Rectal smooth muscle tissue (tissue), 1 donor: Measurements from ENCODE around the gene SH3BP5L.

Experiments
- H3K27ac ChIP-seq: one replicate; pipeline ENCODE4 v1.7.0; 2013; ENCODE audit warnings: low read depth, low read length, inconsistent platforms
- H3K27me3 ChIP-seq: one replicate; pipeline ENCODE4 v1.7.0; 2013; ENCODE audit warnings: low read length; ENCODE audit not compliant: control insufficient read depth, insufficient read depth
- H3K36me3 ChIP-seq: one replicate; pipeline ENCODE4 v1.7.0; 2013; ENCODE audit warnings: low read length; ENCODE audit not compliant: control insufficient read depth, insufficient read depth
- H3K4me1 ChIP-seq: one replicate; pipeline ENCODE4 v1.7.0; 2013; ENCODE audit warnings: low read length; ENCODE audit not compliant: control insufficient read depth, insufficient read depth
- H3K4me3 ChIP-seq: one replicate; pipeline ENCODE4 v1.7.0; 2013; ENCODE audit warnings: low read length
- H3K9ac ChIP-seq: one replicate; pipeline ENCODE4 v1.7.0; 2013; ENCODE audit warnings: low read length

The SH3BP5L gene

DNA sequence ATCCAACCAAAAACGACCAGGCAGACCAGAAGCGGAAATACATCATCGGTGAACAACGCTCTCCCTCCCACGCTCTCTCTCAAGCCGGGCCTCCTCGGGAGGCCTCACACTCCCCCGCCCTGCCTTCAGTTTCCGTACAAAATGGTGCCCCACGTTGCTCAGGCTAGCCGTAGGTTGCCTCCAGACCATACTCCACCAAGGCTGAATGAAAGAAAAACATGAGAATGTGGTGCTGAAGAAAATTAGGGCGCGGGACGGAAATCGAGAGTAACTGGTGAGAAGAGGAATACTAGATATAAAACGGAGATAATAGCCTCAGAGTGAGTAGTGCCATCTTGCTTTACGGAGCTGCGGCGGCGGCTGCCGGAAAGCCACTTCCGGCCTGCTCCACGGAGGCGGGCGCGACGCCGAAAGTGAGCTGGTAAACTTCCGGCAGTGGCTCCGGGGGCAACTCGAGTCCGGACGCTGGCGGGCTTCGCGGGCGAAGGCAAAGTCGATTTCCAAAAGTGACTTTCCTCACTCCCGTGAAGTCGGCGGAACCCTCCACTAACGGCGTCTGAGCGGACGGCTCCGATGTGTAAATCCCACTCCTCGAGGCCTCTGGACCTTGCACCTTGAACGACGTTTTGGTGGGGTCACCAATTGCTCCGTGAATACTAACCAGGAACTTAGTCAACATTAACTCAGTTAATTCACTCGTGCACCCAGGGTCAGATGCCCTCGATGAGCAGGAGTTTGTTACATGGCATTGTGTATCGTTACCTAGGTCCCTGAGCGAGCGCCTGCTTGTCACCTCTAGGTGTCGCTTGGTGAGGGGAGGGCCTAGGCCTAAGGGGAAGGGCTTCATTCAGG is at the start of gene SH3BP5L:
Gene SH3BP5L, minus strand, starts transcription at position 7 of the 852 bp plus-strand sequence. CDS start 980 bp downstream, outside the sequence.
- Histone ChIP-seq H3K9ac (peak within 1 kb of the TSS; percentile 81), H3K4me1 (peaks cover 25% of the 10 kb centered on the region), H3K27ac (peak within 1 kb of the TSS; percentile 84)

GRCh38 chr1:248873993-248874533 is 48.3 kb upstream of the SH3BP5L start:
- H3K27me3 ChIP-seq = no peaks in the 10 kb centered on the region
- H3K4me1 ChIP-seq = no peaks in the 10 kb centered on the region
- peak overlapping the region; percentile 79 for H3K9ac ChIP-seq
- no peaks in the 10 kb centered on the region for H3K36me3 ChIP-seq
- peak overlapping the region; percentile 93 for H3K4me3 ChIP-seq
- H3K27ac ChIP-seq = peak overlapping the region; percentile 96

More for the DNA sequence above, at the start of gene SH3BP5L:
- peaks cover 3% of the 10 kb centered on the region for H3K36me3 ChIP-seq
- H3K27me3 ChIP-seq = no peaks in the 10 kb centered on the region
- H3K4me3 ChIP-seq = peak within 1 kb of the TSS; percentile 84

- Histone ChIP-seq H3K27me3 (no peaks in the 10 kb centered on the region), H3K36me3 (no peaks in the 10 kb centered on the region), H3K27ac (peak overlapping the region; percentile 96), H3K4me3 (peak overlapping the region; percentile 93), H3K4me1 (no peaks in the 10 kb centered on the region), H3K9ac (peak overlapping the region; percentile 79)
These were observed 47.8 kb upstream of the SH3BP5L start for GRCh38 chr1:248873409-248873992.

GRCh38 chr1:248872752-248873408 is 47.2 kb upstream of the SH3BP5L start:
- Histone ChIP-seq H3K27me3 (no peaks in the 10 kb centered on the region), H3K9ac (peak overlapping the region; percentile 79), H3K4me1 (no peaks in the 10 kb centered on the region), H3K36me3 (no peaks in the 10 kb centered on the region), H3K27ac (peak overlapping the region; percentile 96), H3K4me3 (peak overlapping the region; percentile 93)

- H3K27ac ChIP-seq = no peak overlapping the region
- H3K4me3 ChIP-seq = no peak overlapping the region
- no peak overlapping the region for H3K9ac ChIP-seq
- H3K27me3 ChIP-seq = no peaks in the 10 kb centered on the region
- H3K36me3 ChIP-seq = no peaks in the 10 kb centered on the region
- no peaks in the 10 kb centered on the region for H3K4me1 ChIP-seq
These were observed 46.2 kb upstream of the SH3BP5L start for GRCh38 chr1:248871837-248872401.

DNA sequence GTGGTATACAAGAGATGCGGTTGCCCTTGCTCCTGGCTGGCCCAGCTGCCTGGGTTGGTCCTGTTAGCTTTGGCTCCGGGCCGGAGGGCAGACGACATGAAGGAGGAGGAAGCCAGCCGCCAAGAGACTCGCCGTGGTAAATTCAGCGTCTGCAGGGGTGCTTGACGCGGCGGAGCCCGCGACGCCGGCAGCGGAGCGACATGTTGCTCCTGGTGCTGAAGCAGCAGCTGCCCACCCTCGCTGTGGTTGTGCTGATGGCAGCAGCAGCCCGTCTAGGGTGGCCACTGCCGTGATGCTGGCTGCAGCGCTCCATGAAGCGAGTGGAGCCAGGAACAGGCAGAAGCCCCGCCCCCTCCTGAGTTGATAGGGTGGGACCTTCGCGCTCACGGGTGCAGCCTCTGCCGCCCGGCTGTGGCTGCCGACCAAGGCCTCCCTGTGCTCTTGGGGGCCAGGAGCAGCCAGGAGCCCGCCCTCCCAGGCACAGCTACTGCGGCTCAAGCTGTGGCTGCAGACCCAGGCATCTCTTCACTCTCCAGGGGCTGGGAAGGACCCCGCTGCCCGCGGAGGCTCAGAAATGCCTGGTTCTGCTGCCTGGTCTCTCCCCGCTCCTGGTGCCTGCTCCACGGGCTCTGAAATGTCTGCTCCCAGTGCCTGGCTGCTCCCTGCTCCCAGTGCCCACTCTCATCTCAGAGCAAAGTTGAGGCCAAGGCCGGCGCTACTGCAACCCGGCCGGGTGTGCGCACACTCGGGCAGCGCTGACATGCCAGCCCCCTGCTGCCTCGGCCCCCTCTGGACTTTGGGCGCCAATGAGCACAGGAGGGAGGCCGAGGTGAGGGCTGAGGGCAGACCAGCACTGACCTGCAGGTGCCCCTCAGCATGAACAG is 37.5 kb upstream of the SH3BP5L start:
- Histone ChIP-seq H3K27ac (peak overlapping the region; percentile 57), H3K4me3 (peak overlapping the region; percentile 80), H3K27me3 (no peaks in the 10 kb centered on the region), H3K4me1 (peaks cover 9% of the 10 kb centered on the region), H3K36me3 (no peaks in the 10 kb centered on the region), H3K9ac (peak overlapping the region; percentile 39)

DNA sequence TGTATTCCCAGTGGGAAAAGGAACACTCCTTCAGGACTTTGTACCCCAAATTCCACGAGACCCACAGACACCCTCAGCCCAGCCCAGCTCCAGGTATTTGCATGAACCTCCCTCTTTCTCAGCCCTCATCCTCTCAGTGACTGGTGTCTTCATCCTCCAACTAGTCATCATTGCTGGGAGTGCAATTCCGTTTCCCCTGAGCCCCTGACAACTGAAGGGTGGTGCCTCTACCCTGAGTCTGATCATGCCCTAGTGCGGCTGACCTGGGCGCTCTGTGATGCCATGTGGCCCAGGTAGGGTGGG is 36.9 kb upstream of the SH3BP5L start:
- no peaks in the 10 kb centered on the region for H3K36me3 ChIP-seq
- no peak overlapping the region for H3K9ac ChIP-seq
- no peaks in the 10 kb centered on the region for H3K27me3 ChIP-seq
- no peak overlapping the region for H3K27ac ChIP-seq
- H3K4me3 ChIP-seq = peak overlapping the region; percentile 80
- peaks cover 13% of the 10 kb centered on the region for H3K4me1 ChIP-seq

GRCh38 chr1:248861616-248862015 is 35.9 kb upstream of the SH3BP5L start:
- Histone ChIP-seq H3K4me1 (peaks cover 14% of the 10 kb centered on the region), H3K4me3 (no peak overlapping the region), H3K36me3 (no peaks in the 10 kb centered on the region), H3K27me3 (no peaks in the 10 kb centered on the region), H3K27ac (no peak overlapping the region), H3K9ac (no peak overlapping the region)

- Histone ChIP-seq H3K27ac (no peak overlapping the region), H3K9ac (no peak overlapping the region)
These were observed 34.3 kb upstream of the SH3BP5L start for GRCh38 chr1:248860007-248860406.

GRCh38 chr1:248858891-248859889 is 33.5 kb upstream of the SH3BP5L start, which contains the start of gene ZNF692:
Gene ZNF692 (minus strand): TSS chr1:248859085. CDS start chr1:248858309, 776 bp downstream.
- H3K27me3 ChIP-seq = no peaks in the 10 kb centered on the region
- H3K4me3 ChIP-seq = peak within 1 kb of the TSS; percentile 93
- peaks cover 6% of the 10 kb centered on the region for H3K36me3 ChIP-seq
- H3K4me1 ChIP-seq = peaks cover 14% of the 10 kb centered on the region
- peak within 1 kb of the TSS; percentile 91 for H3K27ac ChIP-seq
- peak within 1 kb of the TSS; percentile 89 for H3K9ac ChIP-seq

More at GRCh38 chr1:248860007-248860406, 34.3 kb upstream of the SH3BP5L start:
- no peak overlapping the region for H3K4me3 ChIP-seq
- peaks cover 14% of the 10 kb centered on the region for H3K4me1 ChIP-seq
- peaks cover under 1% of the 10 kb centered on the region for H3K36me3 ChIP-seq
- no peaks in the 10 kb centered on the region for H3K27me3 ChIP-seq
